Body of pancreas (tissue), 4 donors: Measurements from ENCODE around the gene MT1E. TPM values are rescaled to one million over a fixed set of nuclear protein-coding genes. Genes with fewer than 3 reads are reported as not detected.

Experiments
- ATAC-seq: fragments of 150-250 bp; one replicate; pipeline ENCODE4 v1.9.1; 2016
- DNase-seq, 4 donors: peaks; one replicate each; pipeline ENCODE4 v3.0.0-alpha.2; 2019
- H3K27ac ChIP-seq, 4 donors: fragments of 200-600 bp; sonication (generic); 1 replicate in 3 of 4; 2 replicates in 1 of 4; pipeline versions ENCODE4 v1.5.1 to v1.6.1; 2016 to 2019; ENCODE audit warnings: mild to moderate bottlenecking in 1 of 4, mixed read lengths in 1 of 4, moderate library complexity in 1 of 4
- H3K27me3 ChIP-seq, 2 donors: fragments of 200-600 bp; sonication (generic); one replicate each; pipeline ENCODE4 v1.6.0; 2016; ENCODE audit warnings: mild to moderate bottlenecking in 1 of 2
- H3K36me3 ChIP-seq, 2 donors: fragments of 200-600 bp; sonication (generic); replicated peaks in 1 of 2; 2 replicates each; pipeline ENCODE4 v1.5.1; 2016; ENCODE audit warnings: low read depth in 2 of 2; ENCODE audit not compliant: insufficient read depth in 1 of 2
- H3K4me1 ChIP-seq: fragments of 200-600 bp; sonication (generic); one replicate; pipeline ENCODE4 v1.6.0; 2016
- H3K4me3 ChIP-seq, 2 donors: fragments of 200-600 bp; sonication (generic); 1 replicate in 1 of 2; 2 replicates in 1 of 2; pipeline ENCODE4 v1.5.1; 2016 to 2019
- H3K9me3 ChIP-seq, 3 donors: fragments of 200-600 bp; sonication (generic); 1 replicate in 2 of 3; 2 replicates in 1 of 3; pipeline ENCODE4 v1.5.1; 2016
- POLR2A ChIP-seq, 3 donors: fragments of 450-650 bp; IDR thresholded peaks; one replicate each; pipeline ENCODE4 v1.6.1; 2016; ENCODE audit warnings: antibody characterized with exemption in 3 of 3, mild to moderate bottlenecking in 2 of 3
- WGBS, 2 donors: methylation state at CpG; one replicate each; pipeline ENCODE4 v1.1.5; 2017; 5-methylcytosine and 5-hydroxymethylcytosine counted together
- intact Hi-C: fragments of 100-400 bp; cut with DNase I; formaldehyde crosslinking; loops from one replicate; pipeline ENCODE4 v1.15.1; 2023
- total RNA-seq, 2 donors: library from RNA; depleted of rRNA; stranded (reverse); fragments of >200 nt; gene quantifications; one replicate each; pipeline ENCODE4 v1.1.0, GENCODE V29; 2016
- TF ChIP-seq, protein P1 (sequence below), 7 experiments: fragments of 450-650 bp in 4 of 7; fragments of 200-600 bp in 3 of 7; sonication (generic) in 3 of 7; IDR thresholded peaks; one replicate each; pipeline ENCODE4 v1.5.1; 2016 to 2019; ENCODE audit warnings: antibody characterized with exemption in 7 of 7

The MT1E gene
- total RNA-seq, 2 donors from 2014 or later: 99.9 to 679 TPM

DNA sequence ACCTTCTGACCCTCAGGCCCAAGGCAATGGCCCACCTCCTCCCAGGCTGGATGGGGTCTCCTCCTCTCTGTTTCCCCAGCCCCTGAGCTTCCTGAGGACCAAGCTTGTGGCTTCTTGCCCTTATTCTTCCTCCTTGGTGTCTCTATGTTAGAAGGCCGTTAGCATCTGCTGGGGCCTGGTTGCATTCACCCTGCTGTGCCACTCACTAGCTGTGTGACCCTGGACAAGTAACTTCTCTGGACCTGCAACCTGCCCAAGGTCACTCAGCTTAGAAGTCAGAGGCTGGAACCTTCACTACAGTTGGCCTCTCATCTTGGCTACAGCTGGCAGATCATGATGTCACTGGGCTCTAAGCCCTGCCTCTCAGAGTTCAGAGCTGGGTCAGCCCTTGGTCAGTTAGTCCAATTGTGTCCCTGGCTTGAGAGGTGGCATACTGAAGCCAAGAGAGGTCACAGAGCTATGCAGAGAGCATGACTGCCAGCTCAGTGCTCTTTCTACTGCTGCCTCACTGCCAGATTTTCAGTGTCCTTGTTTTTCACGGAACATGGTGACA, 14.2 kb upstream of the MT1E start:
- 33 to 42% methylated on average over 2 of the region's 2 CpGs for WGBS, 2 donors
- Histone ChIP-seq H3K9me3 (no peaks in the 10 kb centered on the region), H3K36me3 (no peaks in the 10 kb centered on the region), H3K27ac (peak overlapping the region; percentile 91 to 97 (median 92)), H3K4me3 (no peak overlapping the region), H3K4me1 (peaks cover 46% of the 10 kb centered on the region), H3K27me3 (no peaks in the 10 kb centered on the region)
- TF ChIP-seq, protein P1, sequence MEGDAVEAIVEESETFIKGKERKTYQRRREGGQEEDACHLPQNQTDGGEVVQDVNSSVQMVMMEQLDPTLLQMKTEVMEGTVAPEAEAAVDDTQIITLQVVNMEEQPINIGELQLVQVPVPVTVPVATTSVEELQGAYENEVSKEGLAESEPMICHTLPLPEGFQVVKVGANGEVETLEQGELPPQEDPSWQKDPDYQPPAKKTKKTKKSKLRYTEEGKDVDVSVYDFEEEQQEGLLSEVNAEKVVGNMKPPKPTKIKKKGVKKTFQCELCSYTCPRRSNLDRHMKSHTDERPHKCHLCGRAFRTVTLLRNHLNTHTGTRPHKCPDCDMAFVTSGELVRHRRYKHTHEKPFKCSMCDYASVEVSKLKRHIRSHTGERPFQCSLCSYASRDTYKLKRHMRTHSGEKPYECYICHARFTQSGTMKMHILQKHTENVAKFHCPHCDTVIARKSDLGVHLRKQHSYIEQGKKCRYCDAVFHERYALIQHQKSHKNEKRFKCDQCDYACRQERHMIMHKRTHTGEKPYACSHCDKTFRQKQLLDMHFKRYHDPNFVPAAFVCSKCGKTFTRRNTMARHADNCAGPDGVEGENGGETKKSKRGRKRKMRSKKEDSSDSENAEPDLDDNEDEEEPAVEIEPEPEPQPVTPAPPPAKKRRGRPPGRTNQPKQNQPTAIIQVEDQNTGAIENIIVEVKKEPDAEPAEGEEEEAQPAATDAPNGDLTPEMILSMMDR (IDR thresholded peaks at IDR 0.05): no peak
- TF ChIP-seq POLR2A (IDR thresholded peaks at IDR 0.05): no peak
- intact Hi-C loops: no loop called here
- DNase-seq (peak; percentile 60 to 73 (median 67)), ATAC-seq (peak; percentile 19)

DNA sequence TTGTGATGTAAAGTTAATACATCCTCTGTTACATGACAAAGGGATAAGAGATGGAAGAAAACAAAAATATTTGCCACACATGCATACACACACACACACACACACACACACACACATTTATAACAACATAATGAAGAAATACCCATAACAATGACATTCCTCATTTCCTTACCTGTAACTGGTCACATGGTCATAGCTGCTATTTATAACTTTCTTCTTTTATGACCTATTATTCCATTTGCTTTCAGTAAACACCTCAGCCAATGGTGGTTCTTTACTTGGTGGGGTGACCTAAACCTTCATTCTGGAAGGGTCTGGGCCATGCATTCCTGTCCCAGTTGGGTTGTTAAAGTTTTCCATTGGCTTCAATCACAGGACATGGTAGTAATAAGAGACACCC, 11.9 kb upstream of the MT1E start:
- TF ChIP-seq, protein P1 (IDR thresholded peaks at IDR 0.05): no peak
- H3K9me3 ChIP-seq: no peaks in the 10 kb centered on the region
- DNase-seq (no peak), ATAC-seq (no peak)
- no peak overlapping the region for H3K4me3 ChIP-seq
- intact Hi-C loops: no loop called here
- H3K27ac ChIP-seq: no peak overlapping the region
- no peaks in the 10 kb centered on the region for H3K27me3 ChIP-seq
- H3K36me3 ChIP-seq: no peaks in the 10 kb centered on the region
- H3K4me1 ChIP-seq: peaks cover 50% of the 10 kb centered on the region

DNA sequence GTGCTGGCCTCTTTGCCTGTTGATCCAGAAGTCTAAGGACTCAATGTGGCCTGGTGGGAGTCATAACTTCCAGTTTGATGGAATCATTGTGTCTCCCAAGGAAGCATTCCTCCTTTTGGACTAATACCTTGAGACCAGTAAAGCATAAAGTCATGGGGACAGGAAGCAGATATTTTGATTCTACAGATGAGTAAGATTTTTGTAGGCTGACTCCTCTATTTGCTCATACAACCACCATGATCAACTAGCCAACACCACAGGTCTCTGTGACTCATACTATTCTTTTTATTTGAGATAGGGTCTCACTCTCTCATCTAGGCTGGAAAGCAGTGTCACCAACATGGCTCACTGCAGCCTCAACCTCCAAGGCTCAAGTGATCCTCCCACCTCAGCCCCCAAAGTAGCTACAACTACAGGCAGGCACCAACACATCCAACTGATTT, 11.0 kb upstream of the MT1E start:
- no peak for TF ChIP-seq POLR2A (IDR thresholded peaks at IDR 0.05)
- TF ChIP-seq, protein P1 (IDR thresholded peaks at IDR 0.05): no peak
- Histone ChIP-seq H3K4me3 (no peak overlapping the region), H3K27me3 (no peaks in the 10 kb centered on the region), H3K9me3 (no peaks in the 10 kb centered on the region), H3K4me1 (peaks cover 49% of the 10 kb centered on the region), H3K27ac (no peak overlapping the region), H3K36me3 (no peaks in the 10 kb centered on the region)
- ATAC-seq (no peak), DNase-seq (no peak)
- intact Hi-C loops: no loop called here

DNA sequence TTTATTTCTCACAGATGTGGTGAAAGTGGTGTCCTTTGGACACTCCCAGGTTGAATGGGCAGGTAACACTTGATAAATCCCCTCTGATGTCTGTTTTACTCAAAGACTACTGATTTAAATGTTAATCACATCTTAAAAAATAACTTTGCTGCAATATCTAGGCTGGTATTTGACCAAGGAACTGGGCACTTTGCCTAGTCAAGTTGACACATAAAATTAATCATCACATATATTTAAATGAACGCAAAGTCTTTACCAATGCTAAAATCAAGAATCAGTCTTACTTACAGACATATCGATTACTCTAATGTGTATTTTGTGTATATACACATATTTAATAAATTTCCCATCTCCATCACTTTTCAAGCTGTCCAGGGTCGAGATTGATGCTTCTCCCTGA, 10.2 kb upstream of the MT1E start:
- H3K27me3 ChIP-seq: no peaks in the 10 kb centered on the region
- DNase-seq (no peak), ATAC-seq (no peak)
- no peak overlapping the region for H3K4me3 ChIP-seq
- H3K4me1 ChIP-seq: peaks cover 44% of the 10 kb centered on the region
- H3K27ac ChIP-seq: no peak overlapping the region
- WGBS, 2 donors: 45 to 51% methylated on average over 3 of the region's 3 CpGs
- intact Hi-C loops: no loop called here
- TF ChIP-seq, protein P1 (IDR thresholded peaks at IDR 0.05): no peak
- no peak for TF ChIP-seq POLR2A (IDR thresholded peaks at IDR 0.05)
- H3K9me3 ChIP-seq: no peaks in the 10 kb centered on the region
- H3K36me3 ChIP-seq: no peaks in the 10 kb centered on the region

DNA sequence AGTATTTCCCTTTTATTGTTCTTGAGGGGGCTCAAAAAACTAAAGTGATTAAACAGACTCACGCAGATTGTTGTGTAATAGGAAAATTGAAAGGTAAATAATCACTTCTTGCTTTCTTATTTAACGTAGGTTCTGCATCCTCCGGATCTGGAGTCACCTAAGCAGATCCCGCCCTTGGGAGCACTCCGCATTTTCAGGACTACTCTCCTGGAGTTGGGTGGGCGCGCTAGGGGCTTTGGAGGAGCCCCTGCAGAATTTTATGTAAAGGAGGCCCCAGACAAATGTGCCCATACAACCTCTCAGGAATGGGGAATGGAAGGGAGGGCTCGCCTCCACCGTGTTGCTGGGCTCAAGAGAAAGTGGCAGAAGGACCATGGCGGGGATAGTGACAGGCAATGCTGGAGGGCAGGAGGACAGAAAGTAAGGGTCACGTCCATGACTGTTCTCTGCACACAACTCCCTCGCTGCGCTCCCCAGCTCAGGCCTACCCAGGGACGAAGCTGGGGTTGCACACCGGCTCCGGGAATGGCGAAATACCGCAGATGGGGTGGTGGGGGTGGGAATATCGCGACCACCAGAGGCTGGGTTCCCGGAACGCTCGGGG, 8.9 kb upstream of the MT1E start:
- H3K27me3 ChIP-seq: no peaks in the 10 kb centered on the region
- H3K9me3 ChIP-seq: no peaks in the 10 kb centered on the region
- H3K36me3 ChIP-seq: no peaks in the 10 kb centered on the region
- peak overlapping the region in 1 of 2 donors; percentile 1 for H3K4me3 ChIP-seq
- DNase-seq (no peak), ATAC-seq (no peak)
- WGBS, 2 donors: 49 to 72% methylated on average over 17 to 21 of the region's 23 CpGs
- peaks cover 31% of the 10 kb centered on the region for H3K4me1 ChIP-seq
- TF ChIP-seq, protein P1 (IDR thresholded peaks at IDR 0.05): no peak
- no peak for TF ChIP-seq POLR2A (IDR thresholded peaks at IDR 0.05)
- H3K27ac ChIP-seq: peak overlapping the region in 3 of 4 donors; percentile 65 to 76 (median 68)
- intact Hi-C loops: no loop called here
